K562 (cell line): ENCODE results near the gene CRAT. TPM values are rescaled to one million over a fixed set of nuclear protein-coding genes. Genes with fewer than 3 reads are reported as not detected.
A peak's percentile ranks its signal among the peaks of the same experiment; 100 is the strongest.

Experiments
- ATAC-seq: fragments of 200-7000 bp; cut with Tn5 transposase; 3 replicates; pipeline ENCODE4 v1.9.1; 2020; ENCODE audit warnings: moderate library complexity
- BruUV-seq: library from RNA; stranded (reverse); fragments of 400-500 nt; replicated peaks from 2 replicates; lab custom pipeline; 2021; lab: Mats Ljungman, UMichigan
- CTCF ChIA-PET: fragments of 300-600 bp; formaldehyde crosslinking; extraction: SDS; loops from one replicate; lab custom pipeline; 2021; ENCODE audit warnings: low intra/inter-chr PET ratio; lab: Yijun Ruan, JAX
- POLR2A ChIA-PET: fragments of 300-600, 350-650 bp; sonication (Branson Sonifier 250); formaldehyde crosslinking; extraction: SDS; loops from one replicate; lab custom pipeline; 2021; ENCODE audit warnings: antibody characterized with exemption, inconsistent platforms; lab: Yijun Ruan, JAX
- DNase-seq, 4 experiments: peaks; one replicate each; pipeline versions ENCODE4 v3.0.0 to v3.0.0-alpha.2; 2011 to 2018; ENCODE audit warnings: low spot score in 3 of 4, mixed read lengths in 3 of 4; ENCODE audit errors: extremely low read depth in 1 of 4
- FAIRE-seq: peaks from 2 replicates; lab custom pipeline; 2011; peaks lifted over from hg19 to GRCh38; lab: Jason Lieb, UNC
- H2AFZ ChIP-seq: 2 replicates; pipeline ENCODE4 v1.6.0; 2011; ENCODE audit warnings: low read depth, low read length, control low read depth, inconsistent platforms
- H3K27ac ChIP-seq: fragments of 200-600 bp; 3 replicates; pipeline ENCODE4 v1.8.0; 2011; ENCODE audit warnings: low read depth, mild to moderate bottlenecking, control low read depth, inconsistent platforms, low read length, moderate library complexity, mixed read lengths; ENCODE audit errors: extremely low read depth
- H3K27me3 ChIP-seq, 2 experiments: fragments of 300-600 bp in 1 of 2; 2 replicates in 1 of 2; 3 replicates in 1 of 2; pipeline versions ENCODE4 v1.6.0 to v1.8.0; 2011; ENCODE audit warnings: inconsistent platforms in 2 of 2, low read length in 2 of 2, mild to moderate bottlenecking in 1 of 2, mixed read lengths in 1 of 2, moderate library complexity in 1 of 2; ENCODE audit not compliant: control insufficient read depth in 2 of 2, insufficient read depth in 2 of 2
- H3K36me3 ChIP-seq: fragments of 300-600 bp; 3 replicates; pipeline ENCODE4 v1.8.0; 2011; ENCODE audit warnings: mild to moderate bottlenecking, low read length, inconsistent platforms; ENCODE audit not compliant: control insufficient read depth, insufficient read depth
- H3K4me1 ChIP-seq, 2 experiments: fragments of 200-600 bp in 1 of 2; replicated peaks in 1 of 2; 2 replicates in 1 of 2; 3 replicates in 1 of 2; pipeline versions ENCODE4 v1.5.1 to v1.8.0; 2011; ENCODE audit warnings: inconsistent platforms in 2 of 2, low read length in 2 of 2, mild to moderate bottlenecking in 1 of 2, mixed read lengths in 1 of 2, moderate library complexity in 1 of 2; ENCODE audit not compliant: control insufficient read depth in 2 of 2, insufficient read depth in 2 of 2
- H3K4me2 ChIP-seq: 2 replicates; pipeline ENCODE4 v1.6.1; 2011; ENCODE audit warnings: low read length, control low read depth, inconsistent platforms, mixed read lengths; ENCODE audit not compliant: insufficient read depth
- H3K4me3 ChIP-seq: fragments of 200-600 bp; sonication (generic), shearing (Covaris generic); 2 replicates; pipeline ENCODE4 v1.5.1; 2016; ENCODE audit warnings: control low read depth, inconsistent platforms
- H3K79me2 ChIP-seq: fragments of 200-600 bp; 3 replicates; pipeline ENCODE4 v1.8.0; 2011; ENCODE audit warnings: low read length, inconsistent platforms; ENCODE audit not compliant: control insufficient read depth, insufficient read depth
- H3K9ac ChIP-seq, 2 experiments: 2 replicates each; pipeline versions ENCODE4 v1.6.0 to v1.6.1; 2011; ENCODE audit warnings: low read depth in 2 of 2, low read length in 2 of 2, control low read depth in 1 of 2, inconsistent platforms in 1 of 2, mild to moderate bottlenecking in 1 of 2, mixed read lengths in 1 of 2; ENCODE audit not compliant: insufficient read depth in 1 of 2
- H3K9me1 ChIP-seq: one replicate; pipeline ENCODE4 v1.6.0; 2011; ENCODE audit warnings: inconsistent platforms, mild to moderate bottlenecking, low read length, moderate library complexity; ENCODE audit not compliant: control insufficient read depth, insufficient read depth
- H3K9me3 ChIP-seq: replicated peaks from 2 replicates; pipeline ENCODE4 v1.5.1; 2011; ENCODE audit warnings: low read depth, low read length, inconsistent platforms; ENCODE audit not compliant: control insufficient read depth, insufficient read depth
- H4K20me1 ChIP-seq: replicated peaks from 2 replicates; pipeline ENCODE4 v1.6.1; 2011; ENCODE audit warnings: low read length, inconsistent platforms, mixed read lengths; ENCODE audit not compliant: control insufficient read depth, insufficient read depth
- HMG20A ChIP-seq: fragments of 450-650 bp; formaldehyde crosslinking; conservative IDR thresholded peaks from 2 replicates; pipeline ENCODE4 v1.4.0; 2020; ENCODE audit warnings: mild to moderate bottlenecking, mixed read lengths
- WGBS: fragments of 100-300 bp; shearing (Covaris generic); methylation state at CpG from one replicate; pipeline ENCODE4 v1.1.6; 2016; ENCODE audit warnings: low coverage, mixed read lengths; ENCODE audit not compliant: insufficient coverage; ENCODE audit errors: missing lambda C conversion rate; 5-methylcytosine and 5-hydroxymethylcytosine counted together
- in situ Hi-C: fragments of 300-500 bp; cut with MboI; formaldehyde crosslinking; loops from 4 replicates; pipeline ENCODE4 v1.15.0; 2018; ENCODE audit warnings: inconsistent platforms, mixed read lengths
- intact Hi-C: fragments of 100-400 bp; cut with micrococcal nuclease; formaldehyde crosslinking; loops from 2 replicates; pipeline ENCODE4 v1.14.2; 2022
- polyA plus RNA-seq, 8 experiments: library from polyadenylated mRNA; depleted of rRNA in 4 of 8; stranded (reverse) in 5 of 8; unstranded in 3 of 8; fragments of >200 nt; fragmentation: Nextera tagmentation in 2 of 8; fragmentation: Illumina TruSeq in 1 of 8; extraction: Ambion mirVana in 2 of 8; extraction: Trizol in 1 of 8; gene quantifications; 2 replicates each; pipeline versions ENCODE4 v1.2.1 to v1.2.3, GENCODE V29; 2011 to 2014; ENCODE audit warnings: inconsistent platforms in 1 of 8, missing spikeins in 1 of 8
- total RNA-seq, 7 experiments: library from RNA; depleted of rRNA in 6 of 7; stranded (reverse); fragments of >200 nt in 6 of 7; fragmentation: Illumina TruSeq in 2 of 7; extraction: Trizol in 2 of 7; gene quantifications; 2 replicates each; pipeline versions ENCODE4 v1.2.1 to v1.2.3, GENCODE V29; 2011 to 2021; ENCODE audit warnings: low replicate concordance in 1 of 7
- TF ChIP-seq, protein P1 (sequence below): fragments of 250-450 bp; sonication (Bioruptor Pico); IDR thresholded peaks from 2 replicates; pipeline ENCODE4 v1.5.0; 2020; ENCODE audit warnings: mild to moderate bottlenecking, borderline replicate concordance
- TF ChIP-seq, protein P2 (sequence below): fragments of 200-800 bp; sonication (Bioruptor generic); IDR thresholded peaks from 2 replicates; pipeline ENCODE4 v1.6.1; 2017; ENCODE audit warnings: missing genetic modification characterization, missing compliant biosample characterization

Gene CRAT
- total and polyA plus RNA-seq, 9 of the 15 experiments (the other 6 are each of a cell fraction or from before 2014, with no cell fraction given): 0.20 to 13.8 (median 5.4) TPM

DNA sequence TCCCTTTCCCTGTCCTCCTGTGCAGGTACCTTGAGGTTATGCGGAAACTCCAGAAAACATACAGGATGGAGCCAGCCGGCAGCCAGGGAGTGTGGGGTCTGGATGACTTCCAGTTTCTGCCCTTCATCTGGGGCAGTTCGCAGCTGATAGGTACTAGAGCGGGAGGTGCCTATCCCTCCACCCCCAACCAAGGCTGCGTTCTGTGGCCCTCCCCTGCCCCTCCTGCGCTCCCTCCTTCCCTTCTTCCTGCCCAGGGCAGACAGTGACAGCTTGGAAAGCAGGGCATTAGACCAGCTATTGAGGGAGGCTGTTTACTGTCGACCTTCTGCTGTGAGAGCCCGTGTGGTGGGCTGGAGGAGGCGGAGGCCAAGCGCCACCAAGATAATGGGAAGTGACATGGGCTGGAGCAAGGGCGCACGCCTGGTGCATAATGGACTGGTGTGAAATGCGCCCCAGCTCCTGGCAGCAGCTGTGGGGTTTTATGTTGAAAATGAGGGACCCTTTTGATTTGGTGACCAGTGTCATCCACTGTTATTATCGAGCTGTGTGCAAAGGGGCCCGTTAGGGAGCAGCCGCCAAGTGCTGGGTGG lies 25.9 kb upstream of the CRAT start:
- WGBS: 82% methylated on average over 14 of the region's 16 CpGs
- ATAC-seq (no peak), FAIRE-seq (no peak), DNase-seq (no peak)
- Histone ChIP-seq H3K9ac (peak overlapping the region in 1 of 2 experiments; percentile 67; a peak in 2 of 4 replicates), H3K36me3 (peaks cover 69% of the 10 kb centered on the region), H3K27ac (no peak overlapping the region), H3K4me1 (peaks cover 22 to 35% of the 10 kb centered on the region in 2 experiments), H2AFZ (no peak overlapping the region), H3K9me3 (no peaks in the 10 kb centered on the region), H3K79me2 (peaks cover 9% of the 10 kb centered on the region), H3K27me3 (no peaks in the 10 kb centered on the region), H3K9me1 (no peaks in the 10 kb centered on the region), H3K4me3 (no peak overlapping the region), H4K20me1 (no peaks in the 10 kb centered on the region), H3K4me2 (no peak overlapping the region)
- no peak for TF ChIP-seq HMG20A
- TF ChIP-seq, protein P1, sequence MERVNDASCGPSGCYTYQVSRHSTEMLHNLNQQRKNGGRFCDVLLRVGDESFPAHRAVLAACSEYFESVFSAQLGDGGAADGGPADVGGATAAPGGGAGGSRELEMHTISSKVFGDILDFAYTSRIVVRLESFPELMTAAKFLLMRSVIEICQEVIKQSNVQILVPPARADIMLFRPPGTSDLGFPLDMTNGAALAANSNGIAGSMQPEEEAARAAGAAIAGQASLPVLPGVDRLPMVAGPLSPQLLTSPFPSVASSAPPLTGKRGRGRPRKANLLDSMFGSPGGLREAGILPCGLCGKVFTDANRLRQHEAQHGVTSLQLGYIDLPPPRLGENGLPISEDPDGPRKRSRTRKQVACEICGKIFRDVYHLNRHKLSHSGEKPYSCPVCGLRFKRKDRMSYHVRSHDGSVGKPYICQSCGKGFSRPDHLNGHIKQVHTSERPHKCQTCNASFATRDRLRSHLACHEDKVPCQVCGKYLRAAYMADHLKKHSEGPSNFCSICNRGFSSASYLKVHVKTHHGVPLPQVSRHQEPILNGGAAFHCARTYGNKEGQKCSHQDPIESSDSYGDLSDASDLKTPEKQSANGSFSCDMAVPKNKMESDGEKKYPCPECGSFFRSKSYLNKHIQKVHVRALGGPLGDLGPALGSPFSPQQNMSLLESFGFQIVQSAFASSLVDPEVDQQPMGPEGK (CRISPR knock-in tag): no peak
- TF ChIP-seq, protein P2, sequence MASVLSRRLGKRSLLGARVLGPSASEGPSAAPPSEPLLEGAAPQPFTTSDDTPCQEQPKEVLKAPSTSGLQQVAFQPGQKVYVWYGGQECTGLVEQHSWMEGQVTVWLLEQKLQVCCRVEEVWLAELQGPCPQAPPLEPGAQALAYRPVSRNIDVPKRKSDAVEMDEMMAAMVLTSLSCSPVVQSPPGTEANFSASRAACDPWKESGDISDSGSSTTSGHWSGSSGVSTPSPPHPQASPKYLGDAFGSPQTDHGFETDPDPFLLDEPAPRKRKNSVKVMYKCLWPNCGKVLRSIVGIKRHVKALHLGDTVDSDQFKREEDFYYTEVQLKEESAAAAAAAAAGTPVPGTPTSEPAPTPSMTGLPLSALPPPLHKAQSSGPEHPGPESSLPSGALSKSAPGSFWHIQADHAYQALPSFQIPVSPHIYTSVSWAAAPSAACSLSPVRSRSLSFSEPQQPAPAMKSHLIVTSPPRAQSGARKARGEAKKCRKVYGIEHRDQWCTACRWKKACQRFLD (CRISPR knock-in tag): no peak
- no TSS peak for BruUV-seq
- ChIA-PET CTCF (no interaction called here), POLR2A (interaction anchor here (0.5 to 0.7 kb wide), 4 partner anchors 15 to 515 kb away, joined by 3 read pairs; no protein-coding TSS in a partner anchor)
- intact Hi-C loops: loop anchor here (10.0 kb wide), 1 partner anchor 648 kb away; no protein-coding TSS in a partner anchor
- in situ Hi-C loops: no loop called here
